K562 (cell line): Measurements from ENCODE around the gene AP3B2. TPM values are rescaled to one million over a fixed set of nuclear protein-coding genes. Genes with fewer than 3 reads are reported as not detected.
A peak's percentile ranks its signal among the peaks of the same experiment; 100 is the strongest.

Source experiments
- MCM2 ChIP-seq: fragments of 450-650 bp; IDR thresholded peaks from 2 replicates; pipeline ENCODE4 v1.6.1; 2017; ENCODE audit warnings: low read depth, mild to moderate bottlenecking
- PHF21A ChIP-seq: fragments of 450-650 bp; IDR thresholded peaks from 2 replicates; pipeline ENCODE4 v1.6.1; 2017; ENCODE audit warnings: low read depth, borderline replicate concordance
- PTBP1 ChIP-seq: fragments of 200-400 bp; formaldehyde crosslinking; IDR thresholded peaks from 2 replicates; pipeline ENCODE4 v1.6.1; 2017; ENCODE audit warnings: low read depth, low read length
- SP1 ChIP-seq: sonication (generic); formaldehyde crosslinking; IDR thresholded peaks from 2 replicates; pipeline ENCODE4 v1.8.1; 2022; ENCODE audit warnings: mild to moderate bottlenecking, missing genetic modification reagents
- ZNF165 ChIP-seq: fragments of 250-450 bp; sonication (Bioruptor Pico); IDR thresholded peaks from 2 replicates; pipeline ENCODE4 v1.4.0; 2020; ENCODE audit warnings: borderline replicate concordance
- ZNF431 ChIP-seq: sonication (generic); formaldehyde crosslinking; IDR thresholded peaks from 2 replicates; pipeline ENCODE4 v1.8.0; 2022; ENCODE audit warnings: mild to moderate bottlenecking, missing genetic modification reagents
- polyA plus RNA-seq, 8 experiments: library from polyadenylated mRNA; depleted of rRNA in 4 of 8; stranded (reverse) in 5 of 8; unstranded in 3 of 8; fragments of >200 nt; fragmentation: Nextera tagmentation in 2 of 8; fragmentation: Illumina TruSeq in 1 of 8; extraction: Ambion mirVana in 2 of 8; extraction: Trizol in 1 of 8; gene quantifications; 2 replicates each; pipeline versions ENCODE4 v1.2.1 to v1.2.3, GENCODE V29; 2011 to 2014; ENCODE audit warnings: inconsistent platforms in 1 of 8, missing spikeins in 1 of 8
- total RNA-seq, 7 experiments: library from RNA; depleted of rRNA in 6 of 7; stranded (reverse); fragments of >200 nt in 6 of 7; fragmentation: Illumina TruSeq in 2 of 7; extraction: Trizol in 2 of 7; gene quantifications; 2 replicates each; pipeline versions ENCODE4 v1.2.1 to v1.2.3, GENCODE V29; 2011 to 2021; ENCODE audit warnings: low replicate concordance in 1 of 7
- TF ChIP-seq, protein P1 (sequence below): fragments of 200-600 bp; sonication (generic); IDR thresholded peaks from one replicate; pipeline ENCODE4 v1.6.1; 2012; ENCODE audit warnings: mild to moderate bottlenecking, low read depth, low read length, inconsistent platforms
- TF ChIP-seq, protein P2 (sequence below): sonication (generic); formaldehyde crosslinking; IDR thresholded peaks from 2 replicates; pipeline ENCODE4 v1.8.0; 2022; ENCODE audit warnings: mild to moderate bottlenecking, missing genetic modification reagents
- TF ChIP-seq, protein P3 (sequence below): sonication (generic); formaldehyde crosslinking; IDR thresholded peaks from 2 replicates; pipeline ENCODE4 v1.8.1; 2023; ENCODE audit warnings: mild to moderate bottlenecking, missing genetic modification reagents

AP3B2 gene
- total and polyA plus RNA-seq, 9 of the 15 experiments (the other 6 are each of a cell fraction or from before 2014, with no cell fraction given) = 0.03 to 0.15 (median 0.10) TPM; not detected in 2

DNA sequence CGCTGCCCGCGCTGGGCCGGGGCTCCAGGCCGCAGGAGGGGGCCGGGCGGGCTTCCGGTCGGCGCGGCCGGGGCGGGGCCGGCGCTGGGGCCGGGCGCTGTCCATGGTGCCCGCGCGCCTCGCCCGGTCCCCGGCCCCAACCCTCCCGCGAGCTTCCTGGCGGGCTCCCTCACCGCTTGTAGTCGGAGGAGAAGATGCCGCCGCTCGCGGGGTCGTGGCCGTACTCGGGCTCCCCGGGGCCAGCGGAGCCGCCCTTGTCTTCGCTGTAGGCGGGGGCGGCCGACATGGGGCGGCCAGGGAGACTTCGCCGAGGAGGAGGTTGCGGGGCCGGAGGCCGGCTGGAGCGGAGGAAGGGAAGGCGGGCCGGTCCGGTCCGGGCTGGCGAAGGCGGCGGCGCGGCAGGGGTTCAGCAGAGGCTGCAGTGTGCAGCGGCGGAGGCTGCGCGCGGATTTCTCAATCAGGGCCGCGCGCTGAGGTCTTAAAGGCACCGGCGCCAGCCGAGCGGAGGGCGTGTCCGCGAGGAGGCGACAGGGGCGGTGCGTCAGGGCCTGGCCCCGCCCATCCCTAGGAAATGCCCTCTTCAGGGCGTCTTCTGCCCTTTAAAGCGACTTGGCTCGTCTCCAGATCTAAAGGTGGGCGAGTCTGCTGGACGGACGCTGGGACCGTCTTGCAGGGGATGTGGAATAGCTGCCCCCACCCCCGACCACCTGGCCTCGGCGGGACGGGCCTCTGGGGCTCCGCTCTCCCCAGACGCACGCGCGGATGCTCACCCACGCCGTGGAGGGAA is at the start of gene AP3B2 (continued):
- TF ChIP-seq, protein P1, sequence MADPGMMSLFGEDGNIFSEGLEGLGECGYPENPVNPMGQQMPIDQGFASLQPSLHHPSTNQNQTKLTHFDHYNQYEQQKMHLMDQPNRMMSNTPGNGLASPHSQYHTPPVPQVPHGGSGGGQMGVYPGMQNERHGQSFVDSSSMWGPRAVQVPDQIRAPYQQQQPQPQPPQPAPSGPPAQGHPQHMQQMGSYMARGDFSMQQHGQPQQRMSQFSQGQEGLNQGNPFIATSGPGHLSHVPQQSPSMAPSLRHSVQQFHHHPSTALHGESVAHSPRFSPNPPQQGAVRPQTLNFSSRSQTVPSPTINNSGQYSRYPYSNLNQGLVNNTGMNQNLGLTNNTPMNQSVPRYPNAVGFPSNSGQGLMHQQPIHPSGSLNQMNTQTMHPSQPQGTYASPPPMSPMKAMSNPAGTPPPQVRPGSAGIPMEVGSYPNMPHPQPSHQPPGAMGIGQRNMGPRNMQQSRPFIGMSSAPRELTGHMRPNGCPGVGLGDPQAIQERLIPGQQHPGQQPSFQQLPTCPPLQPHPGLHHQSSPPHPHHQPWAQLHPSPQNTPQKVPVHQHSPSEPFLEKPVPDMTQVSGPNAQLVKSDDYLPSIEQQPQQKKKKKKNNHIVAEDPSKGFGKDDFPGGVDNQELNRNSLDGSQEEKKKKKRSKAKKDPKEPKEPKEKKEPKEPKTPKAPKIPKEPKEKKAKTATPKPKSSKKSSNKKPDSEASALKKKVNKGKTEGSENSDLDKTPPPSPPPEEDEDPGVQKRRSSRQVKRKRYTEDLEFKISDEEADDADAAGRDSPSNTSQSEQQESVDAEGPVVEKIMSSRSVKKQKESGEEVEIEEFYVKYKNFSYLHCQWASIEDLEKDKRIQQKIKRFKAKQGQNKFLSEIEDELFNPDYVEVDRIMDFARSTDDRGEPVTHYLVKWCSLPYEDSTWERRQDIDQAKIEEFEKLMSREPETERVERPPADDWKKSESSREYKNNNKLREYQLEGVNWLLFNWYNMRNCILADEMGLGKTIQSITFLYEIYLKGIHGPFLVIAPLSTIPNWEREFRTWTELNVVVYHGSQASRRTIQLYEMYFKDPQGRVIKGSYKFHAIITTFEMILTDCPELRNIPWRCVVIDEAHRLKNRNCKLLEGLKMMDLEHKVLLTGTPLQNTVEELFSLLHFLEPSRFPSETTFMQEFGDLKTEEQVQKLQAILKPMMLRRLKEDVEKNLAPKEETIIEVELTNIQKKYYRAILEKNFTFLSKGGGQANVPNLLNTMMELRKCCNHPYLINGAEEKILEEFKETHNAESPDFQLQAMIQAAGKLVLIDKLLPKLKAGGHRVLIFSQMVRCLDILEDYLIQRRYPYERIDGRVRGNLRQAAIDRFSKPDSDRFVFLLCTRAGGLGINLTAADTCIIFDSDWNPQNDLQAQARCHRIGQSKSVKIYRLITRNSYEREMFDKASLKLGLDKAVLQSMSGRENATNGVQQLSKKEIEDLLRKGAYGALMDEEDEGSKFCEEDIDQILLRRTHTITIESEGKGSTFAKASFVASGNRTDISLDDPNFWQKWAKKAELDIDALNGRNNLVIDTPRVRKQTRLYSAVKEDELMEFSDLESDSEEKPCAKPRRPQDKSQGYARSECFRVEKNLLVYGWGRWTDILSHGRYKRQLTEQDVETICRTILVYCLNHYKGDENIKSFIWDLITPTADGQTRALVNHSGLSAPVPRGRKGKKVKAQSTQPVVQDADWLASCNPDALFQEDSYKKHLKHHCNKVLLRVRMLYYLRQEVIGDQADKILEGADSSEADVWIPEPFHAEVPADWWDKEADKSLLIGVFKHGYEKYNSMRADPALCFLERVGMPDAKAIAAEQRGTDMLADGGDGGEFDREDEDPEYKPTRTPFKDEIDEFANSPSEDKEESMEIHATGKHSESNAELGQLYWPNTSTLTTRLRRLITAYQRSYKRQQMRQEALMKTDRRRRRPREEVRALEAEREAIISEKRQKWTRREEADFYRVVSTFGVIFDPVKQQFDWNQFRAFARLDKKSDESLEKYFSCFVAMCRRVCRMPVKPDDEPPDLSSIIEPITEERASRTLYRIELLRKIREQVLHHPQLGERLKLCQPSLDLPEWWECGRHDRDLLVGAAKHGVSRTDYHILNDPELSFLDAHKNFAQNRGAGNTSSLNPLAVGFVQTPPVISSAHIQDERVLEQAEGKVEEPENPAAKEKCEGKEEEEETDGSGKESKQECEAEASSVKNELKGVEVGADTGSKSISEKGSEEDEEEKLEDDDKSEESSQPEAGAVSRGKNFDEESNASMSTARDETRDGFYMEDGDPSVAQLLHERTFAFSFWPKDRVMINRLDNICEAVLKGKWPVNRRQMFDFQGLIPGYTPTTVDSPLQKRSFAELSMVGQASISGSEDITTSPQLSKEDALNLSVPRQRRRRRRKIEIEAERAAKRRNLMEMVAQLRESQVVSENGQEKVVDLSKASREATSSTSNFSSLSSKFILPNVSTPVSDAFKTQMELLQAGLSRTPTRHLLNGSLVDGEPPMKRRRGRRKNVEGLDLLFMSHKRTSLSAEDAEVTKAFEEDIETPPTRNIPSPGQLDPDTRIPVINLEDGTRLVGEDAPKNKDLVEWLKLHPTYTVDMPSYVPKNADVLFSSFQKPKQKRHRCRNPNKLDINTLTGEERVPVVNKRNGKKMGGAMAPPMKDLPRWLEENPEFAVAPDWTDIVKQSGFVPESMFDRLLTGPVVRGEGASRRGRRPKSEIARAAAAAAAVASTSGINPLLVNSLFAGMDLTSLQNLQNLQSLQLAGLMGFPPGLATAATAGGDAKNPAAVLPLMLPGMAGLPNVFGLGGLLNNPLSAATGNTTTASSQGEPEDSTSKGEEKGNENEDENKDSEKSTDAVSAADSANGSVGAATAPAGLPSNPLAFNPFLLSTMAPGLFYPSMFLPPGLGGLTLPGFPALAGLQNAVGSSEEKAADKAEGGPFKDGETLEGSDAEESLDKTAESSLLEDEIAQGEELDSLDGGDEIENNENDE = no peak
- TF ChIP-seq, protein P2, sequence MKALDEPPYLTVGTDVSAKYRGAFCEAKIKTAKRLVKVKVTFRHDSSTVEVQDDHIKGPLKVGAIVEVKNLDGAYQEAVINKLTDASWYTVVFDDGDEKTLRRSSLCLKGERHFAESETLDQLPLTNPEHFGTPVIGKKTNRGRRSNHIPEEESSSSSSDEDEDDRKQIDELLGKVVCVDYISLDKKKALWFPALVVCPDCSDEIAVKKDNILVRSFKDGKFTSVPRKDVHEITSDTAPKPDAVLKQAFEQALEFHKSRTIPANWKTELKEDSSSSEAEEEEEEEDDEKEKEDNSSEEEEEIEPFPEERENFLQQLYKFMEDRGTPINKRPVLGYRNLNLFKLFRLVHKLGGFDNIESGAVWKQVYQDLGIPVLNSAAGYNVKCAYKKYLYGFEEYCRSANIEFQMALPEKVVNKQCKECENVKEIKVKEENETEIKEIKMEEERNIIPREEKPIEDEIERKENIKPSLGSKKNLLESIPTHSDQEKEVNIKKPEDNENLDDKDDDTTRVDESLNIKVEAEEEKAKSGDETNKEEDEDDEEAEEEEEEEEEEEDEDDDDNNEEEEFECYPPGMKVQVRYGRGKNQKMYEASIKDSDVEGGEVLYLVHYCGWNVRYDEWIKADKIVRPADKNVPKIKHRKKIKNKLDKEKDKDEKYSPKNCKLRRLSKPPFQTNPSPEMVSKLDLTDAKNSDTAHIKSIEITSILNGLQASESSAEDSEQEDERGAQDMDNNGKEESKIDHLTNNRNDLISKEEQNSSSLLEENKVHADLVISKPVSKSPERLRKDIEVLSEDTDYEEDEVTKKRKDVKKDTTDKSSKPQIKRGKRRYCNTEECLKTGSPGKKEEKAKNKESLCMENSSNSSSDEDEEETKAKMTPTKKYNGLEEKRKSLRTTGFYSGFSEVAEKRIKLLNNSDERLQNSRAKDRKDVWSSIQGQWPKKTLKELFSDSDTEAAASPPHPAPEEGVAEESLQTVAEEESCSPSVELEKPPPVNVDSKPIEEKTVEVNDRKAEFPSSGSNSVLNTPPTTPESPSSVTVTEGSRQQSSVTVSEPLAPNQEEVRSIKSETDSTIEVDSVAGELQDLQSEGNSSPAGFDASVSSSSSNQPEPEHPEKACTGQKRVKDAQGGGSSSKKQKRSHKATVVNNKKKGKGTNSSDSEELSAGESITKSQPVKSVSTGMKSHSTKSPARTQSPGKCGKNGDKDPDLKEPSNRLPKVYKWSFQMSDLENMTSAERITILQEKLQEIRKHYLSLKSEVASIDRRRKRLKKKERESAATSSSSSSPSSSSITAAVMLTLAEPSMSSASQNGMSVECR (CRISPR knock-in tag) = peak; percentile 87
- TF ChIP-seq ZNF165 (CRISPR knock-in tag) (no peak), SP1 (CRISPR knock-in tag) (peak; percentile 66; the same call in 1 of the 2 replicates), PHF21A (0 out of 2 replicates have a peak, but pooled peaks have one; percentile 37), MCM2 (no peak), ZNF431 (0 out of 2 replicates have a peak, but pooled peaks have one; percentile 49), PTBP1 (no peak)
- TF ChIP-seq, protein P3, sequence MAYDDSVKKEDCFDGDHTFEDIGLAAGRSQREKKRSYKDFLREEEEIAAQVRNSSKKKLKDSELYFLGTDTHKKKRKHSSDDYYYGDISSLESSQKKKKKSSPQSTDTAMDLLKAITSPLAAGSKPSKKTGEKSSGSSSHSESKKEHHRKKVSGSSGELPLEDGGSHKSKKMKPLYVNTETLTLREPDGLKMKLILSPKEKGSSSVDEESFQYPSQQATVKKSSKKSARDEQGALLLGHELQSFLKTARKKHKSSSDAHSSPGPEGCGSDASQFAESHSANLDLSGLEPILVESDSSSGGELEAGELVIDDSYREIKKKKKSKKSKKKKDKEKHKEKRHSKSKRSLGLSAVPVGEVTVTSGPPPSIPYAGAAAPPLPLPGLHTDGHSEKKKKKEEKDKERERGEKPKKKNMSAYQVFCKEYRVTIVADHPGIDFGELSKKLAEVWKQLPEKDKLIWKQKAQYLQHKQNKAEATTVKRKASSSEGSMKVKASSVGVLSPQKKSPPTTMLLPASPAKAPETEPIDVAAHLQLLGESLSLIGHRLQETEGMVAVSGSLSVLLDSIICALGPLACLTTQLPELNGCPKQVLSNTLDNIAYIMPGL = peak; percentile 80; the same call in 1 of the 2 replicates
